Measurements from ENCODE around the gene FBXO44.

DNA sequence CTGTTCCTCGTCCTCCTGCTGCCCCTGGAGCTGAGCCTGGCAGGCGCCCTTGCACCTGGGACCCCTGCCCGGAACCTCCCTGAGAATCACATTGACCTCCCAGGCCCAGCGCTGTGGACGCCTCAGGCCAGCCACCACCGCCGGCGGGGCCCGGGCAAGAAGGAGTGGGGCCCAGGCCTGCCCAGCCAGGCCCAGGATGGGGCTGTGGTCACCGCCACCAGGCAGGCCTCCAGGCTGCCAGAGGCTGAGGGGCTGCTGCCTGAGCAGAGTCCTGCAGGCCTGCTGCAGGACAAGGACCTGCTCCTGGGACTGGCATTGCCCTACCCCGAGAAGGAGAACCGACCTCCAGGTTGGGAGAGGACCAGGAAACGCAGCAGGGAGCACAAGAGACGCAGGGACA, 51.6 kb downstream of the FBXO44 start:
- TF ChIP-seq, protein P1, sequence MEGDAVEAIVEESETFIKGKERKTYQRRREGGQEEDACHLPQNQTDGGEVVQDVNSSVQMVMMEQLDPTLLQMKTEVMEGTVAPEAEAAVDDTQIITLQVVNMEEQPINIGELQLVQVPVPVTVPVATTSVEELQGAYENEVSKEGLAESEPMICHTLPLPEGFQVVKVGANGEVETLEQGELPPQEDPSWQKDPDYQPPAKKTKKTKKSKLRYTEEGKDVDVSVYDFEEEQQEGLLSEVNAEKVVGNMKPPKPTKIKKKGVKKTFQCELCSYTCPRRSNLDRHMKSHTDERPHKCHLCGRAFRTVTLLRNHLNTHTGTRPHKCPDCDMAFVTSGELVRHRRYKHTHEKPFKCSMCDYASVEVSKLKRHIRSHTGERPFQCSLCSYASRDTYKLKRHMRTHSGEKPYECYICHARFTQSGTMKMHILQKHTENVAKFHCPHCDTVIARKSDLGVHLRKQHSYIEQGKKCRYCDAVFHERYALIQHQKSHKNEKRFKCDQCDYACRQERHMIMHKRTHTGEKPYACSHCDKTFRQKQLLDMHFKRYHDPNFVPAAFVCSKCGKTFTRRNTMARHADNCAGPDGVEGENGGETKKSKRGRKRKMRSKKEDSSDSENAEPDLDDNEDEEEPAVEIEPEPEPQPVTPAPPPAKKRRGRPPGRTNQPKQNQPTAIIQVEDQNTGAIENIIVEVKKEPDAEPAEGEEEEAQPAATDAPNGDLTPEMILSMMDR (IDR thresholded peaks at IDR 0.05), result no peak
- TF ChIP-seq EP300 (IDR thresholded peaks at IDR 0.05), result no peak
- no peak for TF ChIP-seq POLR2AphosphoS5 (IDR thresholded peaks at IDR 0.05)
